Mucosa of descending colon (tissue), 3 donors: Measurements from ENCODE around the gene NFIB. TPM values are rescaled to one million over a fixed set of nuclear protein-coding genes. Genes with fewer than 3 reads are reported as not detected.

Source experiments
- ATAC-seq: fragments of 200-7000 bp; cut with Tn5 transposase; one replicate; pipeline ENCODE4 v1.9.1; 2020; ENCODE audit warnings: mild to moderate bottlenecking, moderate library complexity
- DNase-seq, 3 donors: peaks; one replicate each; pipeline ENCODE4 v3.0.0-alpha.2; 2020
- H3K36me3 ChIP-seq: fragments of 200-600 bp; one replicate; pipeline ENCODE4 v1.8.0; 2021; ENCODE audit warnings: low read depth, mild to moderate bottlenecking
- H3K4me1 ChIP-seq: fragments of 200-600 bp; one replicate; pipeline ENCODE4 v1.8.0; 2021; ENCODE audit warnings: low read depth, mild to moderate bottlenecking
- H3K4me3 ChIP-seq: fragments of 200-600 bp; one replicate; pipeline ENCODE4 v1.8.0; 2021; ENCODE audit warnings: mild to moderate bottlenecking
- H3K9me3 ChIP-seq: fragments of 200-600 bp; one replicate; pipeline ENCODE4 v1.8.0; 2021; ENCODE audit warnings: mild to moderate bottlenecking
- intact Hi-C, 2 donors: fragments of 100-400 bp; cut with DNase I in 1 of 2; cut with micrococcal nuclease in 1 of 2; formaldehyde crosslinking; loops; one replicate each; pipeline versions ENCODE4 v1.11.0 to v1.11.1; 2022; cut with DNase I, micrococcal nuclease
- total RNA-seq, 3 donors: library from RNA; stranded (reverse); fragmentation: NEBNext Ultra II Directional in 2 of 3; extraction: Animal tissue kit (Norgen Biotek cat#: 25700) in 2 of 3; gene quantifications; one replicate each; pipeline versions ENCODE4 v1.2.1 to v1.2.4, GENCODE V29; 2021 to 2023
- TF ChIP-seq, protein P1 (sequence below): fragments of 200-600 bp; IDR thresholded peaks from one replicate; pipeline ENCODE4 v1.8.0; 2022; ENCODE audit warnings: antibody characterized with exemption, mild to moderate bottlenecking
- donor health status: DM: no; HTN: no; CAD: no; lungs with moderate emphysema.
- donor health status: DM: no; HTN: no; CAD: no.
- donor health status: DM: no; HTN: yes; CAD: no.

The NFIB gene
- total RNA-seq, 3 donors from 2014 or later = 59.7 to 85.5 (median 62.6) TPM

DNA sequence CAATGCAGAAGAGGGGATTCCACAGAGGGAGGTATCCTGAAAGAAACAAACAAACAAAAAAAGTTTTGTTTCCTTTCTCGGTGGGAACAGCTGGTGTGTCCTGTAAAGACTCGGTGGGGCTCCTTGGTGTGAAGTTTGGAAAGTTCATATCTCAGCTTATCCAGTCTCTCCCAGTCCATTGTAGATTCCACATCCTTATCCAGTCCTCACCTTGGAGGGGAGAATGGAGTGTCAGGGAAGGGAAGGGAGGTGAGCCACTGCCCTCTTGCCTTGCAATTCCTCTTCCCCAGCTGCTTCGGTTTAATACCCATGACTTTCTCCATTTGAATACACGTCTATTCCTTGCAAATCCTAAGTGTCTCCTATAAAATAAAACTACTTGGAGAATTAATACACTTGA is 234.5 kb downstream of the NFIB start:
- Histone ChIP-seq H3K4me3 (no peak overlapping the region), H3K4me1 (no peaks in the 10 kb centered on the region), H3K36me3 (no peaks in the 10 kb centered on the region), H3K9me3 (no peaks in the 10 kb centered on the region)
- DNase-seq = no peak
- no peak for ATAC-seq
- TF ChIP-seq, protein P1, sequence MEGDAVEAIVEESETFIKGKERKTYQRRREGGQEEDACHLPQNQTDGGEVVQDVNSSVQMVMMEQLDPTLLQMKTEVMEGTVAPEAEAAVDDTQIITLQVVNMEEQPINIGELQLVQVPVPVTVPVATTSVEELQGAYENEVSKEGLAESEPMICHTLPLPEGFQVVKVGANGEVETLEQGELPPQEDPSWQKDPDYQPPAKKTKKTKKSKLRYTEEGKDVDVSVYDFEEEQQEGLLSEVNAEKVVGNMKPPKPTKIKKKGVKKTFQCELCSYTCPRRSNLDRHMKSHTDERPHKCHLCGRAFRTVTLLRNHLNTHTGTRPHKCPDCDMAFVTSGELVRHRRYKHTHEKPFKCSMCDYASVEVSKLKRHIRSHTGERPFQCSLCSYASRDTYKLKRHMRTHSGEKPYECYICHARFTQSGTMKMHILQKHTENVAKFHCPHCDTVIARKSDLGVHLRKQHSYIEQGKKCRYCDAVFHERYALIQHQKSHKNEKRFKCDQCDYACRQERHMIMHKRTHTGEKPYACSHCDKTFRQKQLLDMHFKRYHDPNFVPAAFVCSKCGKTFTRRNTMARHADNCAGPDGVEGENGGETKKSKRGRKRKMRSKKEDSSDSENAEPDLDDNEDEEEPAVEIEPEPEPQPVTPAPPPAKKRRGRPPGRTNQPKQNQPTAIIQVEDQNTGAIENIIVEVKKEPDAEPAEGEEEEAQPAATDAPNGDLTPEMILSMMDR = no peak
- intact Hi-C loops = no loop called here

DNA sequence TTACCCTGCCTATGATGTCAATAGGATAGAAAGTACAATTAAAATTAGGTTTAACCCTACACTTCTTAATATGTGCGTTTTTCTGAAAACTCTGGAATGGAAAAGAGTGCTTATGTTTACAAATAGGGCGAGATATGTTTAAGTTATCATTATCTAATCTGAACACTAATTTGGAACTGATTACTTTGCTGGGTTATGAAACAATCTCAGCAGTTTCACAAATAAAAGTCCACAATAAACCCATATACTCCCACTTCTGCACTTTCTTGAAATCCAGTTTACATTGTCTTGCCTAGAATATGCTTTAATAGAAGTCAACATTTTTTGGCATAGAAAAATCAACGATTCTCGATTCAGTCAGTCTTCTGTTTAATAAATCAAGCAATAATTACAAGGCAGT is 236.3 kb downstream of the NFIB start:
- DNase-seq = no peak
- Histone ChIP-seq H3K36me3 (no peaks in the 10 kb centered on the region), H3K9me3 (no peaks in the 10 kb centered on the region), H3K4me3 (no peak overlapping the region), H3K4me1 (no peaks in the 10 kb centered on the region)
- TF ChIP-seq, protein P1 = no peak
- intact Hi-C loops = no loop called here
- ATAC-seq = no peak

DNA sequence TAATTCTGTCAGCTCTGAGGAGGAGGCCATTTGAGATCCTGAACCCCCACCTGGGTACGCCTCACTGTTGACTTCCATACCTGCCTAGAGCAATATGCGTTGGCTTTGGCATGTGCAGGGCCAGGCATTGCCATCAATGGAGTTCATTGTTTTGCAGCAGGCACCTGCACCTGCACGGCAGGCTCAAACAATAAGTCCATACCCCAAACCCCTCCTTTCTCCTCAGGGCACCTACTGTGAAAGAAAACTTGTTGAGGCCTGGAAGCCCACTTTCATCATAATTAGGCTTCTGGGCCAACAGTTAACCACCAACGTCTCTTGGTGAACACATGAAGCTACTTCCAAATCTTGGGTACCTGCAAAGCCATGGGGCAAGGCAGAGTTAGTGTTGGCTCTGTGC is 238.7 kb downstream of the NFIB start:
- intact Hi-C loops = no loop called here
- H3K36me3 ChIP-seq = no peaks in the 10 kb centered on the region
- H3K9me3 ChIP-seq = no peaks in the 10 kb centered on the region
- no peak overlapping the region for H3K4me3 ChIP-seq
- no peak for ATAC-seq
- no peak for DNase-seq
- TF ChIP-seq, protein P1 = no peak
- no peaks in the 10 kb centered on the region for H3K4me1 ChIP-seq

DNA sequence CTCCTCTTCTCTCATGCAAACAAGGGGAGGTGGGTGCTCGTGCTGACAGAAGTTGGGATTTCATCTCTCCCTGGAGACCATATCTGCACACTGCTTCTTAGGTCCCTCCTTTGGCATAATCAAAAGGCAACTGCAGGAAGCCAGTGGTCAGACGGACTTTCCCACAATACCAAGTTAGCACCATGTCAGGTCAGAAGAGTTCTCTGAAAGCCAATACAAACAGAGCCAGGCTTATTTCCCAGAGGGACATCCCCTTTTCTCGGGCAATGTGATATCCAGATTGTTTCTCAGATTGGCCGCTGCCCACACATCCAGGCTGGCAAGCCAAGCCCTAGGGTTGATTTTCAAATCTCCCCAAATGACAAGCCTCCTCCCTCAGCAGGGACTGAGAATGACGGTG is 241.1 kb downstream of the NFIB start:
- intact Hi-C loops = no loop called here
- Histone ChIP-seq H3K36me3 (no peaks in the 10 kb centered on the region), H3K4me3 (no peak overlapping the region), H3K4me1 (no peaks in the 10 kb centered on the region), H3K9me3 (no peaks in the 10 kb centered on the region)
- TF ChIP-seq, protein P1 = no peak
- DNase-seq (no peak), ATAC-seq (no peak)

DNA sequence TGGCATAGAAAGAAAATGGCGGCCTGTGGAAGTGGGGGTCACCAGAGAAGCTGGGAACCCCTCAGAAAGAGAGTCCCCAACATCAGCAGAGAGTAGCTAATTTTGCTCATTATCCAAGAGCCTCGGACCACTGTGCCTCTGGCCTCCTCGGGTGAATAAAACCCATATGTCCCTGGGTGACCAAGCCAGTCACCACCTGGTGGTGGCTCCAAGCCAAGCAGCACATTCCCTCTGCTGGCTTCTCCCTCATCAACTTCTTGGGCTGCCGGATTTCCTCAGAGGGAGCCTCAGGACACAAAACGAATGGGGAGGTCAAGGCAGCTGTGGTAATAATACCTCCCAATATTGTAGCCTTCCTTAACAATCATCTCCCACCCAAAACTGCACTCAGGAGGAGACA is 242.5 kb downstream of the NFIB start:
- ATAC-seq (no peak), DNase-seq (no peak)
- intact Hi-C loops = no loop called here
- TF ChIP-seq, protein P1 = no peak
- H3K9me3 ChIP-seq = no peaks in the 10 kb centered on the region
- H3K4me3 ChIP-seq = no peak overlapping the region
- H3K36me3 ChIP-seq = no peaks in the 10 kb centered on the region
- H3K4me1 ChIP-seq = no peaks in the 10 kb centered on the region

DNA sequence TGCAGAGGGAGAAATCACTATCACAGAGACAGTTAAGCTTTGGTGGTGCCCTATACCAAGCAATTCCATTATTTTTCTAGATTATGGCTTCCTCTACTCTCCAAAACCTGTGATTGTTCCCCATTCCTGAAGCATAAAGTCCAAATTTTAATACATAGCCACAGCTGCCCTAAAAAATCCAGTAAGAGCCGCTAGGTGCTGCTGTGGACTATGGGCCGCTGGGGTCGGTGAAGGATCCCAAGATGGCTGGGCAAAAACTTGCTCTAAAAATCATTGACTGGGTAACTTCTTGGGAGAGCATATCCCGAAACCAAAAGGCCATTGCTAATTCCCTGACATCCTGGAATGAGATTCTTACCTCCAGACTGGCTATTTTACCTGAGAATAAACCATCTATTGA is 245.3 kb downstream of the NFIB start:
- DNase-seq (no peak), ATAC-seq (no peak)
- TF ChIP-seq, protein P1 = no peak
- no peaks in the 10 kb centered on the region for H3K9me3 ChIP-seq
- no peaks in the 10 kb centered on the region for H3K36me3 ChIP-seq
- H3K4me3 ChIP-seq = no peak overlapping the region
- intact Hi-C loops = no loop called here
- no peaks in the 10 kb centered on the region for H3K4me1 ChIP-seq
